Measurements from ENCODE around the gene BIRC2. TPM values are rescaled to one million over a fixed set of nuclear protein-coding genes. Genes with fewer than 3 reads are reported as not detected.
A peak's percentile ranks its signal among the peaks of the same experiment; 100 is the strongest.
"Not testable (repeated sequence)": the region's sequence is repeated elsewhere in the genome, so short reads cannot be mapped to it uniquely, and the experiment has no call there.

BIRC2 gene
- polyA plus RNA-seq, 2 donors, result 11.1 to 17.5 TPM

- not testable (repeated sequence) for H3K4me1 ChIP-seq (ENCODE audit: control insufficient read depth in 2 of 2, insufficient read depth in 2 of 2, low read length in 1 of 2); H3K27ac ChIP-seq (ENCODE audit: low read depth in 2 of 2, low read length in 1 of 2); H3K4me3 ChIP-seq (ENCODE audit: low read depth in 1 of 2, low read length in 2 of 2); H3K36me3 ChIP-seq (ENCODE audit: control insufficient read depth in 2 of 2, insufficient read depth in 2 of 2, low read length in 1 of 2); H3K27me3 ChIP-seq (ENCODE audit: control insufficient read depth in 1 of 2, insufficient read depth in 2 of 2, low read length in 2 of 2); H3K9me3 ChIP-seq (ENCODE audit: control insufficient read depth in 2 of 2, insufficient read depth in 1 of 2, low read depth in 1 of 2, low read length in 1 of 2)
- 69 to 74% methylated on average over 7 of the region's 7 CpGs for WGBS, 2 donors
Measured at GRCh38 chr11:102341311-102341710, 5.7 kb upstream of the BIRC2 start.

GRCh38 chr11:102341844-102342318 lies 5.1 kb upstream of the BIRC2 start:
- H3K36me3 ChIP-seq (ENCODE audit: control insufficient read depth in 2 of 2, insufficient read depth in 2 of 2, low read length in 1 of 2), result no peaks in the 10 kb centered on the region
- H3K27ac ChIP-seq (ENCODE audit: low read depth in 2 of 2, low read length in 1 of 2), result no peak overlapping the region
- no peaks in the 10 kb centered on the region for H3K4me1 ChIP-seq (ENCODE audit: control insufficient read depth in 2 of 2, insufficient read depth in 2 of 2, low read length in 1 of 2)
- no peaks in the 10 kb centered on the region for H3K9me3 ChIP-seq (ENCODE audit: control insufficient read depth in 2 of 2, insufficient read depth in 1 of 2, low read depth in 1 of 2, low read length in 1 of 2)
- H3K27me3 ChIP-seq (ENCODE audit: control insufficient read depth in 1 of 2, insufficient read depth in 2 of 2, low read length in 2 of 2), result no peaks in the 10 kb centered on the region
- no peak overlapping the region for H3K4me3 ChIP-seq (ENCODE audit: low read depth in 1 of 2, low read length in 2 of 2)
- 43 to 46% methylated on average over 1 of the region's 1 CpG for WGBS, 2 donors

- Histone ChIP-seq H3K27me3 (ENCODE audit: control insufficient read depth in 1 of 2, insufficient read depth in 2 of 2, low read length in 2 of 2) (no peaks in the 10 kb centered on the region), H3K36me3 (ENCODE audit: control insufficient read depth in 2 of 2, insufficient read depth in 2 of 2, low read length in 1 of 2) (no peaks in the 10 kb centered on the region), H3K4me3 (ENCODE audit: low read depth in 1 of 2, low read length in 2 of 2) (no peak overlapping the region), H3K27ac (ENCODE audit: low read depth in 2 of 2, low read length in 1 of 2) (no peak overlapping the region), H3K4me1 (ENCODE audit: control insufficient read depth in 2 of 2, insufficient read depth in 2 of 2, low read length in 1 of 2) (no peaks in the 10 kb centered on the region), H3K9me3 (ENCODE audit: control insufficient read depth in 2 of 2, insufficient read depth in 1 of 2, low read depth in 1 of 2, low read length in 1 of 2) (no peaks in the 10 kb centered on the region)
- 22 to 38% methylated on average over 1 of the region's 1 CpG for WGBS, 2 donors
Measured at GRCh38 chr11:102343809-102344208, 3.2 kb upstream of the BIRC2 start.

GRCh38 chr11:102345904-102346303 lies 1.1 kb upstream of the BIRC2 start:
- H3K36me3 ChIP-seq (ENCODE audit: control insufficient read depth in 2 of 2, insufficient read depth in 2 of 2, low read length in 1 of 2), result no peaks in the 10 kb centered on the region
- H3K4me3 ChIP-seq (ENCODE audit: low read depth in 1 of 2, low read length in 2 of 2), result peak overlapping the region in 1 of 2 donors; percentile 70
- WGBS, 2 donors, result 16 to 18% methylated on average over 8 of the region's 8 CpGs
- H3K4me1 ChIP-seq (ENCODE audit: control insufficient read depth in 2 of 2, insufficient read depth in 2 of 2, low read length in 1 of 2), result no peaks in the 10 kb centered on the region
- H3K9me3 ChIP-seq (ENCODE audit: control insufficient read depth in 2 of 2, insufficient read depth in 1 of 2, low read depth in 1 of 2, low read length in 1 of 2), result no peaks in the 10 kb centered on the region
- peak overlapping the region in 1 of 2 donors; percentile 42 for H3K27ac ChIP-seq (ENCODE audit: low read depth in 2 of 2, low read length in 1 of 2)
- no peaks in the 10 kb centered on the region for H3K27me3 ChIP-seq (ENCODE audit: control insufficient read depth in 1 of 2, insufficient read depth in 2 of 2, low read length in 2 of 2)

- H3K27ac ChIP-seq (ENCODE audit: low read depth in 2 of 2, low read length in 1 of 2), result peak overlapping the region; percentile 97 to 99
- no peaks in the 10 kb centered on the region for H3K9me3 ChIP-seq (ENCODE audit: control insufficient read depth in 2 of 2, insufficient read depth in 1 of 2, low read depth in 1 of 2, low read length in 1 of 2)
- H3K27me3 ChIP-seq (ENCODE audit: control insufficient read depth in 1 of 2, insufficient read depth in 2 of 2, low read length in 2 of 2), result no peaks in the 10 kb centered on the region
- H3K36me3 ChIP-seq (ENCODE audit: control insufficient read depth in 2 of 2, insufficient read depth in 2 of 2, low read length in 1 of 2), result no peaks in the 10 kb centered on the region
- peak overlapping the region; percentile 70 to 71 for H3K4me3 ChIP-seq (ENCODE audit: low read depth in 1 of 2, low read length in 2 of 2)
- H3K4me1 ChIP-seq (ENCODE audit: control insufficient read depth in 2 of 2, insufficient read depth in 2 of 2, low read length in 1 of 2), result no peaks in the 10 kb centered on the region
- WGBS, 2 donors, result 0% methylated on average over 5 of the region's 5 CpGs
Measured at GRCh38 chr11:102346456-102346747, 612 bp upstream of the BIRC2 start.

DNA sequence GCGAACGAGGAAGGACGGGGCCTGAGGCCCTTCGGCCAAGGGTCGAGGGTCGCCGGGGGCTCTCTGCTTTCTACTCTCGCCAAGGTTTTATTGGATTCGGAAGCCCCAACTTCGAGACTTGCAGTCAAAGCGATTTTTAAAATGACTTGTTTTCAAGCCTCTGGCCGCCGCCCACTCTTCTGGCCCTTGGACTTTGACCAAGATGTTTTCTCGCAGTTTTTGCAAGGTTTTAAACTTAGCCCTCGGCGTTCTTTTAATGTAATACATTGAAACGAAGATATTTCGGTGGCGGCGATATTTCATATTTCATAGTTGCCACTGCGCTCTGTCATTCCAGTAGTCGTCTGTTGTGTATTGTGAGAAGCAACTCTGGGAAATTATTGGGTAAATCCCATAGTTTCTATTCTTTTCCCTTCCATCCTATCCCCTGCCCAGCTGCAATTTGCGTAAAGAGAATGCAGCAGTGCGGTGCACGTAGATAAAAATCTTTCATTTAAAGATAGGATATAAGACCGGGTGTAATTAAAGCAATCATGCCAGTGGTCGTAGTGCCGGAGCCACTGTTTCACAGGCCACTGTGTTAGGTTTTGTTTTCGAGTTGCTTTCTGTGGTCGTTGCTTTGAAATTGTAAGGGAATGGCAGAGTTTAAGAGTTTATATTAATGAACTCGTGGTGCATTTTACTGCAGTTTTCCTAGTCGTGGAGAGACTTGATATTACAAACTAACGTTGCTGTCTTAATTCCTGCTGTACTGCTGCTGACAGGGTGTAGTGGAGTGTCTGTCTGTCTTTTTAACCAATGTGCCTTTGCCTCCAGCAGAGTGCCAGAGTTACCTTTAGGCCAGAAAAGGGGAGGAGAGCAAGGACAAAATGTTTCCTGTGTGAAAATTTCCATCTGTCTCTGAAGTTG lies 702 bp downstream of the BIRC2 start:
- Histone ChIP-seq H3K36me3 (ENCODE audit: control insufficient read depth in 2 of 2, insufficient read depth in 2 of 2, low read length in 1 of 2) (no peaks in the 10 kb centered on the region), H3K4me3 (ENCODE audit: low read depth in 1 of 2, low read length in 2 of 2) (peak overlapping the region; percentile 70 to 71), H3K9me3 (ENCODE audit: control insufficient read depth in 2 of 2, insufficient read depth in 1 of 2, low read depth in 1 of 2, low read length in 1 of 2) (no peaks in the 10 kb centered on the region), H3K27ac (ENCODE audit: low read depth in 2 of 2, low read length in 1 of 2) (peak overlapping the region; percentile 97 to 99), H3K27me3 (ENCODE audit: control insufficient read depth in 1 of 2, insufficient read depth in 2 of 2, low read length in 2 of 2) (no peaks in the 10 kb centered on the region), H3K4me1 (ENCODE audit: control insufficient read depth in 2 of 2, insufficient read depth in 2 of 2, low read length in 1 of 2) (no peaks in the 10 kb centered on the region)
- 0% methylated on average over 33 of the region's 33 CpGs for WGBS, 2 donors

GRCh38 chr11:102357116-102357515 lies 10.1 kb downstream of the BIRC2 start:
- Histone ChIP-seq H3K4me3 (ENCODE audit: low read depth in 1 of 2, low read length in 2 of 2) (no peak overlapping the region), H3K9me3 (ENCODE audit: control insufficient read depth in 2 of 2, insufficient read depth in 1 of 2, low read depth in 1 of 2, low read length in 1 of 2) (no peaks in the 10 kb centered on the region), H3K4me1 (ENCODE audit: control insufficient read depth in 2 of 2, insufficient read depth in 2 of 2, low read length in 1 of 2) (no peaks in the 10 kb centered on the region), H3K36me3 (ENCODE audit: control insufficient read depth in 2 of 2, insufficient read depth in 2 of 2, low read length in 1 of 2) (peaks cover 0 to 9% of the 10 kb centered on the region in 2 donors), H3K27me3 (ENCODE audit: control insufficient read depth in 1 of 2, insufficient read depth in 2 of 2, low read length in 2 of 2) (no peaks in the 10 kb centered on the region), H3K27ac (ENCODE audit: low read depth in 2 of 2, low read length in 1 of 2) (no peak overlapping the region)

DNA sequence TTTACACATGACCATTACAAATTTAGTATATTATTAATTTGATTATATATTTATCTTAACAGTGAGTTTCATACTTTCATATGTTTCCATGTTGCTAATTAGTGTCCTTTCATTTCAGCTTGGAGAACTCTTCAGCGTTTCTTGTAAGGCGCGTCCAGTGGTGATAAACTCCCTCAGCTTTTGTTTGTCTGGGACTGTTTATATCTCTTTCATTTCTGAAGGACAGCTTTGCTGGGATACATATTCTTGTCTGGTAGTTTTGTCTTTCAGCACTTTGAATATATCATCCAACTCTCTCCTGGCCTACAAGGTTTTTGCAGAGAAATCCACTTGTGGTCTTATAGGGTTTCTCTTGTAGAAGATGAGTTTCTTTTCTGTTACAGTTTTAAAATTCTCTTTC lies 12.4 kb downstream of the BIRC2 start:
- Histone ChIP-seq H3K4me3 (ENCODE audit: low read depth in 1 of 2, low read length in 2 of 2) (no peak overlapping the region), H3K9me3 (ENCODE audit: control insufficient read depth in 2 of 2, insufficient read depth in 1 of 2, low read depth in 1 of 2, low read length in 1 of 2) (no peaks in the 10 kb centered on the region), H3K27ac (ENCODE audit: low read depth in 2 of 2, low read length in 1 of 2) (no peak overlapping the region), H3K27me3 (ENCODE audit: control insufficient read depth in 1 of 2, insufficient read depth in 2 of 2, low read length in 2 of 2) (no peaks in the 10 kb centered on the region), H3K4me1 (ENCODE audit: control insufficient read depth in 2 of 2, insufficient read depth in 2 of 2, low read length in 1 of 2) (no peaks in the 10 kb centered on the region), H3K36me3 (ENCODE audit: control insufficient read depth in 2 of 2, insufficient read depth in 2 of 2, low read length in 1 of 2) (peaks cover 0 to 9% of the 10 kb centered on the region in 2 donors)
- 81 to 96% methylated on average over 3 of the region's 3 CpGs for WGBS, 2 donors

- H3K27me3 ChIP-seq (ENCODE audit: control insufficient read depth in 1 of 2, insufficient read depth in 2 of 2, low read length in 2 of 2), result no peaks in the 10 kb centered on the region
- no peaks in the 10 kb centered on the region for H3K9me3 ChIP-seq (ENCODE audit: control insufficient read depth in 2 of 2, insufficient read depth in 1 of 2, low read depth in 1 of 2, low read length in 1 of 2)
- H3K4me1 ChIP-seq (ENCODE audit: control insufficient read depth in 2 of 2, insufficient read depth in 2 of 2, low read length in 1 of 2), result no peaks in the 10 kb centered on the region
- peaks cover 4 to 13% of the 10 kb centered on the region in 2 donors for H3K36me3 ChIP-seq (ENCODE audit: control insufficient read depth in 2 of 2, insufficient read depth in 2 of 2, low read length in 1 of 2)
- no peak overlapping the region for H3K4me3 ChIP-seq (ENCODE audit: low read depth in 1 of 2, low read length in 2 of 2)
- 68 to 87% methylated on average over 3 of the region's 3 CpGs for WGBS, 2 donors
- H3K27ac ChIP-seq (ENCODE audit: low read depth in 2 of 2, low read length in 1 of 2), result no peak overlapping the region
Measured at GRCh38 chr11:102360681-102361080, 13.7 kb downstream of the BIRC2 start.

All from esophagus (tissue), 2 donors.